ENCODE results near the gene TUBA4A.

The TUBA4A gene

GRCh38 chr2:219228911-219229304 lies 24.8 kb downstream of the TUBA4A start:
- H3K4me3 ChIP-seq (ENCODE audit: low read depth, low read length): peak overlapping the region; percentile 94

GRCh38 chr2:219228041-219228910 lies 25.4 kb downstream of the TUBA4A start:
- TF ChIP-seq POLR2A (IDR thresholded peaks at IDR 0.05; ENCODE audit: extremely low read depth, insufficient read length): no peak
- no peak for TF ChIP-seq MYC (IDR thresholded peaks at IDR 0.05; ENCODE audit: low read depth, low read length)
- TF ChIP-seq CTCF (IDR thresholded peaks at IDR 0.05; ENCODE audit: low read depth, low read length): no peak
- TF ChIP-seq MAX (IDR thresholded peaks at IDR 0.05; ENCODE audit: low read depth, low read length): peak; percentile 36; the same call in 1 of the 2 replicates
- H3K4me3 ChIP-seq (ENCODE audit: low read depth, low read length): peak overlapping the region; percentile 94
- peak; percentile 37 for DNase-seq (ENCODE audit: low read depth)

More at GRCh38 chr2:219228911-219229304, 24.8 kb downstream of the TUBA4A start:
- TF ChIP-seq MAX (IDR thresholded peaks at IDR 0.05; ENCODE audit: low read depth, low read length) (no peak), POLR2A (IDR thresholded peaks at IDR 0.05; ENCODE audit: extremely low read depth, insufficient read length) (no peak), CTCF (IDR thresholded peaks at IDR 0.05; ENCODE audit: low read depth, low read length) (no peak), MYC (IDR thresholded peaks at IDR 0.05; ENCODE audit: low read depth, low read length) (no peak)
- no peak for DNase-seq (ENCODE audit: low read depth)

- TF ChIP-seq POLR2A (IDR thresholded peaks at IDR 0.05; ENCODE audit: extremely low read depth, insufficient read length) (no peak), CTCF (IDR thresholded peaks at IDR 0.05; ENCODE audit: low read depth, low read length) (no peak), MAX (IDR thresholded peaks at IDR 0.05; ENCODE audit: low read depth, low read length) (no peak), MYC (IDR thresholded peaks at IDR 0.05; ENCODE audit: low read depth, low read length) (peak; percentile 47; the same call in 1 of the 2 replicates)
- H3K4me3 ChIP-seq (ENCODE audit: low read depth, low read length): no peak overlapping the region
- peak; percentile 92 for DNase-seq (ENCODE audit: low read depth)
These were observed 28.4 kb downstream of the TUBA4A start for GRCh38 chr2:219225350-219225749.

- H3K4me3 ChIP-seq (ENCODE audit: low read depth, low read length): no peak overlapping the region
- TF ChIP-seq POLR2A (IDR thresholded peaks at IDR 0.05; ENCODE audit: extremely low read depth, insufficient read length): no peak
- TF ChIP-seq CTCF (IDR thresholded peaks at IDR 0.05; ENCODE audit: low read depth, low read length): no peak
- TF ChIP-seq MAX (IDR thresholded peaks at IDR 0.05; ENCODE audit: low read depth, low read length): no peak
- TF ChIP-seq MYC (IDR thresholded peaks at IDR 0.05; ENCODE audit: low read depth, low read length): no peak
- no peak for DNase-seq (ENCODE audit: low read depth)
These were observed 29.7 kb downstream of the TUBA4A start for GRCh38 chr2:219223831-219224610.

- no peak overlapping the region for H3K4me3 ChIP-seq (ENCODE audit: low read depth, low read length)
- TF ChIP-seq MAX (IDR thresholded peaks at IDR 0.05; ENCODE audit: low read depth, low read length): no peak
- no peak for TF ChIP-seq MYC (IDR thresholded peaks at IDR 0.05; ENCODE audit: low read depth, low read length)
- no peak for TF ChIP-seq CTCF (IDR thresholded peaks at IDR 0.05; ENCODE audit: low read depth, low read length)
- no peak for TF ChIP-seq POLR2A (IDR thresholded peaks at IDR 0.05; ENCODE audit: extremely low read depth, insufficient read length)
- no peak for DNase-seq (ENCODE audit: low read depth)
These were observed 31.7 kb downstream of the TUBA4A start for GRCh38 chr2:219221957-219222518.

Measured in NB4 (cell line).